ENCODE data around the gene AIFM2. TPM values are rescaled to one million over a fixed set of nuclear protein-coding genes. Genes with fewer than 3 reads are reported as not detected.

Gene AIFM2
- total and polyA plus RNA-seq, 2 of the 13 experiments (the other 11 are each of a cell fraction or from before 2014, with no cell fraction given) = 20.3 to 29.5 TPM

DNA sequence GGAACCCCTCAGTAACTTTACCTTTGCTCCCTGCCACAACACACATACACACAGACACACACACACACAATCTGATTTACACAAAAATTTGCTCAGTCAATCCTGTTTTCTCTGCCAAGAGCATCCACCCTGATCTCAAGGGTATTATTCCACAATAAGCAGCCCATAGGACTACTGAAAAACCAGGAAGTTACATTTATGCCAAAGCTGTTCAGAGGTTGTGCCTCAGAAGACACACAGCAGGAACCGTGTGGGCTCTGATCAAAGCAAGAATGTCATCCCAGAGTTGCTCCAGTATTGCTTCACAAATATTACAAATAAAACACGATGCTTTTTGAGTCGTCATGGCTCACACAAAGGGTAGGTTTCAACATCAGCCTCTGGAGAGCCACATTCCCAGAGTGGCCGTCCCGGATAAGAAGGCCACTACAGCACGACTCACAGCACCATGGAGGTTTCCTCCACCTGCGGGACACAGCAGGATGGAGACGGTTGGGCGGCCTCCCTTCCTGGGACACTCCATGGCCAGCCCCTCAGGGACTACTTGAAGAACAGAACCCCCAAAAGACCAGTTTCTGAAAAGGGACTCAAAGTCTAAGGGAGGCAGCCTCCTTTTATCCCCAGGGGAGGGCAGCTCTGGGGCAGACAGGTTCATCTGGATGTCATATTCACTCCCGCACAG lies 1.6 kb downstream of the AIFM2 start (continued):
- TF ChIP-seq ZSCAN5A (CRISPR knock-in tag; IDR thresholded peaks at IDR 0.05; ENCODE audit: borderline replicate concordance) = no peak
- peak; percentile 60 for TF ChIP-seq GATAD2A (CRISPR knock-in tag; IDR thresholded peaks at IDR 0.05)
- no peak for TF ChIP-seq ZNF282 (IDR thresholded peaks at IDR 0.05; ENCODE audit: partially characterized antibody)

GRCh38 chr10:70126700-70127395 lies 5.8 kb downstream of the AIFM2 start:
- Histone ChIP-seq H3K27ac (ENCODE audit: extremely low read length, insufficient read depth, low read length) (no peak overlapping the region), H3K79me2 (ENCODE audit: insufficient read depth, low read length) (peaks cover 49% of the 10 kb centered on the region), H3K9ac (ENCODE audit: insufficient read depth, low read depth, low read length) (no peak overlapping the region), H3K4me2 (ENCODE audit: low read depth, low read length) (no peak overlapping the region), H3K27me3 (ENCODE audit: control insufficient read depth in 1 of 2, insufficient read depth in 2 of 2, low read length in 2 of 2) (no peaks in the 10 kb centered on the region; a peak in 1 of 5 replicates), H4K20me1 (ENCODE audit: insufficient read depth, low read length) (peaks cover 7% of the 10 kb centered on the region; the same call in 1 of the 2 replicates), H3K36me3 (replicated peaks in 1 of 2; ENCODE audit: control insufficient read depth in 1 of 2, insufficient read depth in 2 of 2, low read length in 2 of 2) (peaks cover 6 to 34% of the 10 kb centered on the region in 2 experiments; a peak in 4 of 5 replicates), H2AFZ (ENCODE audit: low read length) (no peak overlapping the region), H3K4me1 (ENCODE audit: insufficient read depth, low read length) (peaks cover 44% of the 10 kb centered on the region), H3K4me3 (replicated peaks in 1 of 3; ENCODE audit: insufficient read depth in 1 of 3, low read depth in 2 of 3, low read length in 3 of 3) (no peak overlapping the region), H3K9me3 (ENCODE audit: low read length) (no peaks in the 10 kb centered on the region)
- intact Hi-C loops (cut with micrococcal nuclease; ENCODE audit: unreplicated experiment) = no loop called here
- TF ChIP-seq AGO2 (optimal IDR thresholded peaks at IDR 0.05; ENCODE audit: low read depth, low read length) = peak; percentile 74
- 0 out of 2 replicates have a peak, but pooled peaks have one; percentile 31 for TF ChIP-seq POLR2G (IDR thresholded peaks at IDR 0.05; ENCODE audit: low read depth, low read length)
- TF ChIP-seq ZNF629 (CRISPR knock-in tag; conservative IDR thresholded peaks at IDR 0.05) = peak; percentile 83
- no peak for TF ChIP-seq U2AF1 (optimal IDR thresholded peaks at IDR 0.05; ENCODE audit: low read depth, low read length)
- no peak for ATAC-seq
- in situ Hi-C loops (cut with HindIII; ENCODE audit: extremely low pct_ligation_motif_present, low pct_unique_long_range_greater_than_20kb) = no loop called here
- DNase-seq (ENCODE audit: low spot score) = no peak
- BruUV-seq (replicated peaks) = no TSS peak
- no peak for FAIRE-seq
- WGBS (ENCODE audit: low lambda C conversion rate) = 96% methylated on average over 11 of the region's 15 CpGs
- ChIA-PET CTCF (ENCODE audit: low intra/inter-chr PET ratio, low total read pairs) (no interaction called here), POLR2A (interaction anchor here (1.1 to 10.3 kb wide), 3 partner anchors 11 to 20 kb away, joined by 6 to 109 read pairs (median 10); partner anchors contain the start of gene TYSND1)

Data from HepG2 (cell line).